ENCODE data around the gene CA10. TPM values are rescaled to one million over a fixed set of nuclear protein-coding genes. Genes with fewer than 3 reads are reported as not detected.

The CA10 gene
- total RNA-seq, 2 donors from 2014 or later: 0.91 TPM; not detected in 1

GRCh38 chr17:51794466-51794865, 364.0 kb downstream of the CA10 start:
- Histone ChIP-seq H3K27me3 (replicated peaks; ENCODE audit: insufficient read depth) (no peaks in the 10 kb centered on the region), H3K9me3 (no peaks in the 10 kb centered on the region), H3K4me3 (no peak overlapping the region), H3K27ac (no peak overlapping the region), H3K36me3 (no peaks in the 10 kb centered on the region), H3K4me1 (replicated peaks) (no peaks in the 10 kb centered on the region)
- TF ChIP-seq CTCF (IDR thresholded peaks at IDR 0.05) (no peak), POLR2A (IDR thresholded peaks at IDR 0.05) (no peak), POLR2AphosphoS5 (IDR thresholded peaks at IDR 0.05) (no peak)
- DNase-seq (ENCODE audit: low spot score): no peak
- intact Hi-C loops (cut with DNase I): no loop called here

- no peaks in the 10 kb centered on the region for H3K4me1 ChIP-seq (replicated peaks)
- no peak overlapping the region for H3K4me3 ChIP-seq
- WGBS: 92% methylated on average over 1 of the region's 1 CpG
- intact Hi-C loops (cut with DNase I): no loop called here
- no peaks in the 10 kb centered on the region for H3K27me3 ChIP-seq (replicated peaks; ENCODE audit: insufficient read depth)
- TF ChIP-seq POLR2AphosphoS5 (IDR thresholded peaks at IDR 0.05): no peak
- TF ChIP-seq POLR2A (IDR thresholded peaks at IDR 0.05): no peak
- no peak for TF ChIP-seq CTCF (IDR thresholded peaks at IDR 0.05)
- no peaks in the 10 kb centered on the region for H3K9me3 ChIP-seq
- H3K36me3 ChIP-seq: no peaks in the 10 kb centered on the region
- H3K27ac ChIP-seq: no peak overlapping the region
- no peak for DNase-seq (ENCODE audit: low spot score)
Observed at GRCh38 chr17:51793686-51794085, 364.8 kb downstream of the CA10 start.

GRCh38 chr17:51778842-51779241, 379.7 kb downstream of the CA10 start:
- no peak overlapping the region for H3K4me3 ChIP-seq
- intact Hi-C loops (cut with DNase I): no loop called here
- no peaks in the 10 kb centered on the region for H3K36me3 ChIP-seq
- no peak for TF ChIP-seq CTCF (IDR thresholded peaks at IDR 0.05)
- no peak for TF ChIP-seq POLR2A (IDR thresholded peaks at IDR 0.05)
- TF ChIP-seq POLR2AphosphoS5 (IDR thresholded peaks at IDR 0.05): no peak
- H3K27me3 ChIP-seq (replicated peaks; ENCODE audit: insufficient read depth): no peaks in the 10 kb centered on the region
- H3K27ac ChIP-seq: no peak overlapping the region
- H3K9me3 ChIP-seq: no peaks in the 10 kb centered on the region
- WGBS: 81% methylated on average over 5 of the region's 5 CpGs
- DNase-seq (ENCODE audit: low spot score): no peak
- no peaks in the 10 kb centered on the region for H3K4me1 ChIP-seq (replicated peaks)

- Histone ChIP-seq H3K27ac (no peak overlapping the region), H3K27me3 (replicated peaks; ENCODE audit: insufficient read depth) (no peaks in the 10 kb centered on the region), H3K36me3 (no peaks in the 10 kb centered on the region), H3K9me3 (no peaks in the 10 kb centered on the region), H3K4me3 (no peak overlapping the region), H3K4me1 (replicated peaks) (no peaks in the 10 kb centered on the region)
- 72% methylated on average over 5 of the region's 5 CpGs for WGBS
- intact Hi-C loops (cut with DNase I): no loop called here
- no peak for TF ChIP-seq CTCF (IDR thresholded peaks at IDR 0.05)
- no peak for TF ChIP-seq POLR2AphosphoS5 (IDR thresholded peaks at IDR 0.05)
- TF ChIP-seq POLR2A (IDR thresholded peaks at IDR 0.05): no peak
- no peak for DNase-seq (ENCODE audit: low spot score)
Observed at GRCh38 chr17:51770027-51770759, 388.3 kb downstream of the CA10 start.

GRCh38 chr17:51769231-51769630, 389.3 kb downstream of the CA10 start:
- intact Hi-C loops (cut with DNase I): loop anchor here (10.0 kb wide), 1 partner anchor 346 kb away; no protein-coding TSS in a partner anchor
- 85% methylated on average over 2 of the region's 2 CpGs for WGBS
- no peaks in the 10 kb centered on the region for H3K27me3 ChIP-seq (replicated peaks; ENCODE audit: insufficient read depth)
- TF ChIP-seq POLR2AphosphoS5 (IDR thresholded peaks at IDR 0.05) (no peak), POLR2A (IDR thresholded peaks at IDR 0.05) (no peak), CTCF (IDR thresholded peaks at IDR 0.05) (no peak)
- no peaks in the 10 kb centered on the region for H3K9me3 ChIP-seq
- DNase-seq (ENCODE audit: low spot score): no peak
- H3K4me1 ChIP-seq (replicated peaks): no peaks in the 10 kb centered on the region
- H3K36me3 ChIP-seq: no peaks in the 10 kb centered on the region
- H3K4me3 ChIP-seq: no peak overlapping the region
- H3K27ac ChIP-seq: no peak overlapping the region
